Loucy (cell line): ENCODE results near the gene PRR12.

ENCODE experiments used
- H2AFZ ChIP-seq: fragments of 200-600 bp; sonication (generic); 2 replicates; pipeline ENCODE4 v1.6.0; 2016; ENCODE audit warnings: antibody characterized with exemption, mild to moderate bottlenecking, low read length, moderate library complexity
- H3F3A ChIP-seq: fragments of 200-600 bp; 2 replicates; pipeline ENCODE4 v1.6.0; 2016; ENCODE audit warnings: antibody characterized with exemption, low read depth, mild to moderate bottlenecking
- H3K27me3 ChIP-seq: fragments of 200-600 bp; sonication (generic); 2 replicates; pipeline ENCODE4 v1.6.1; 2014; ENCODE audit warnings: low read length, mild to moderate bottlenecking; ENCODE audit not compliant: insufficient read depth, poor library complexity, severe bottlenecking
- H3K36me3 ChIP-seq: fragments of 200-600 bp; sonication (generic); 2 replicates; pipeline ENCODE4 v1.6.1; 2016; ENCODE audit warnings: low read length; ENCODE audit not compliant: insufficient read depth
- H3K4me1 ChIP-seq: fragments of 200-600 bp; sonication (generic); 2 replicates; pipeline ENCODE4 v1.5.1; 2014; ENCODE audit warnings: low read length, mild to moderate bottlenecking; ENCODE audit not compliant: insufficient read depth, poor library complexity, severe bottlenecking
- H3K4me2 ChIP-seq: fragments of 200-600 bp; sonication (generic); 2 replicates; pipeline ENCODE4 v1.6.0; 2014; ENCODE audit warnings: antibody characterized with exemption, low read length, low read depth, mild to moderate bottlenecking; ENCODE audit not compliant: poor library complexity, severe bottlenecking
- H3K4me3 ChIP-seq: fragments of 200-600 bp; sonication (generic); 2 replicates; pipeline ENCODE4 v1.5.1; 2014; ENCODE audit warnings: low read length, mild to moderate bottlenecking, mixed read lengths; ENCODE audit not compliant: poor library complexity, severe bottlenecking
- H3K79me2 ChIP-seq: fragments of 200-600 bp; sonication (generic); 2 replicates; pipeline ENCODE4 v1.6.1; 2014; ENCODE audit warnings: low read length; ENCODE audit not compliant: insufficient read depth
- H3K9ac ChIP-seq: fragments of 200-600 bp; sonication (generic); 2 replicates; pipeline ENCODE4 v1.6.0; 2014; ENCODE audit warnings: mild to moderate bottlenecking, low read depth, low read length, moderate library complexity; ENCODE audit not compliant: poor library complexity, severe bottlenecking
- H3K9me2 ChIP-seq: fragments of 200-600 bp; sonication (generic); replicated peaks from 2 replicates; pipeline ENCODE4 v1.6.1; 2016; ENCODE audit warnings: low read depth, low read length, mixed read lengths
- H3K9me3 ChIP-seq: fragments of 200-600 bp; sonication (generic); 2 replicates; pipeline ENCODE4 v1.6.1; 2014; ENCODE audit warnings: mild to moderate bottlenecking, antibody characterized with exemption, low read length, low read depth; ENCODE audit not compliant: insufficient read depth
- H4K20me1 ChIP-seq: fragments of 200-600 bp; sonication (generic); 2 replicates; pipeline ENCODE4 v1.6.0; 2014; ENCODE audit warnings: antibody characterized with exemption, low read length, mild to moderate bottlenecking; ENCODE audit not compliant: insufficient read depth, poor library complexity, severe bottlenecking
- EZH2phosphoT487 ChIP-seq: fragments of 200-600 bp; IDR thresholded peaks from 2 replicates; pipeline ENCODE4 v1.6.1; 2018; ENCODE audit warnings: antibody characterized with exemption, mild to moderate bottlenecking, moderate library complexity, borderline replicate concordance
- TF ChIP-seq, protein P1 (sequence below): fragments of 200-600 bp; sonication (generic); conservative IDR thresholded peaks from 2 replicates; pipeline ENCODE4 v1.5.1; 2014; ENCODE audit warnings: mild to moderate bottlenecking, antibody characterized with exemption, low read length

PRR12 gene

DNA sequence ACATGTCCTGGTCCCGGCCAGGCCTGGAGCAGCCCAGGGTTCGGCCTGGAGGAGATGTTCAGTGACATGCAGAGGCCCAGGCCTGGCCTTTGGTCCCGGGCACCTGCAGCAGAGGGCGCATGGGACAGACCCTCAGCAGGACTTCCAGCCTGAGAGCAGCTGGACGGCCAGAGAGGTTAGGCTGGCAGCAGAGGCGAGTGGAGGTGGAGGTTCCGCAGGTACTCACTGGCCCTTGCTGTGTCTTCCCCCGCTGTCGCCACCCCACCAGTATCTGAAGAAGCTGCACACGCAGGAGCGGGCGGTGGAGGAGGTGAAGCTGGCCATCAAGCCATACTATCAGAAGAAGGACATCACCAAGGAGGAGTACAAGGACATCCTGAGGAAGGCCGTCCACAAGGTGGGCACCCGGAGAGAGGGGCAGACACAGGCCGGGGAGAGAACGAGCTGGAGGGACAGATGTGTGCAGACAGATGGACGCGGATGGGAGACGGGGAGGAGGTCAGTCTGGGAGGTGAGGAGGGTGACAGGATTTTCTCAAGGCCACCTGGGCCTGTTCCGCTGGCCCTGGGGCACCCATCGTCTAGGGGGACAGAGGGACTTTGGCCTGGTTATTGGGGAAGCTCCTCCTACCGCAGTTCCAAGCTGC, 66.6 kb downstream of the PRR12 start:
- no peak overlapping the region for H3K4me3 ChIP-seq
- H3F3A ChIP-seq: no peaks in the 10 kb centered on the region
- no peak overlapping the region for H2AFZ ChIP-seq
- no peaks in the 10 kb centered on the region for H3K9me2 ChIP-seq
- H3K36me3 ChIP-seq: peaks cover 67% of the 10 kb centered on the region; the same call in 1 of the 2 replicates
- no peaks in the 10 kb centered on the region for H3K4me1 ChIP-seq
- H3K4me2 ChIP-seq: no peak overlapping the region
- H3K9me3 ChIP-seq: no peaks in the 10 kb centered on the region
- no peaks in the 10 kb centered on the region for H4K20me1 ChIP-seq
- H3K79me2 ChIP-seq: peaks cover under 1% of the 10 kb centered on the region; the same call in 1 of the 2 replicates
- no peaks in the 10 kb centered on the region for H3K27me3 ChIP-seq
- TF ChIP-seq, protein P1, sequence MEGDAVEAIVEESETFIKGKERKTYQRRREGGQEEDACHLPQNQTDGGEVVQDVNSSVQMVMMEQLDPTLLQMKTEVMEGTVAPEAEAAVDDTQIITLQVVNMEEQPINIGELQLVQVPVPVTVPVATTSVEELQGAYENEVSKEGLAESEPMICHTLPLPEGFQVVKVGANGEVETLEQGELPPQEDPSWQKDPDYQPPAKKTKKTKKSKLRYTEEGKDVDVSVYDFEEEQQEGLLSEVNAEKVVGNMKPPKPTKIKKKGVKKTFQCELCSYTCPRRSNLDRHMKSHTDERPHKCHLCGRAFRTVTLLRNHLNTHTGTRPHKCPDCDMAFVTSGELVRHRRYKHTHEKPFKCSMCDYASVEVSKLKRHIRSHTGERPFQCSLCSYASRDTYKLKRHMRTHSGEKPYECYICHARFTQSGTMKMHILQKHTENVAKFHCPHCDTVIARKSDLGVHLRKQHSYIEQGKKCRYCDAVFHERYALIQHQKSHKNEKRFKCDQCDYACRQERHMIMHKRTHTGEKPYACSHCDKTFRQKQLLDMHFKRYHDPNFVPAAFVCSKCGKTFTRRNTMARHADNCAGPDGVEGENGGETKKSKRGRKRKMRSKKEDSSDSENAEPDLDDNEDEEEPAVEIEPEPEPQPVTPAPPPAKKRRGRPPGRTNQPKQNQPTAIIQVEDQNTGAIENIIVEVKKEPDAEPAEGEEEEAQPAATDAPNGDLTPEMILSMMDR: no peak
- TF ChIP-seq EZH2phosphoT487: no peak
- H3K9ac ChIP-seq: no peak overlapping the region

DNA sequence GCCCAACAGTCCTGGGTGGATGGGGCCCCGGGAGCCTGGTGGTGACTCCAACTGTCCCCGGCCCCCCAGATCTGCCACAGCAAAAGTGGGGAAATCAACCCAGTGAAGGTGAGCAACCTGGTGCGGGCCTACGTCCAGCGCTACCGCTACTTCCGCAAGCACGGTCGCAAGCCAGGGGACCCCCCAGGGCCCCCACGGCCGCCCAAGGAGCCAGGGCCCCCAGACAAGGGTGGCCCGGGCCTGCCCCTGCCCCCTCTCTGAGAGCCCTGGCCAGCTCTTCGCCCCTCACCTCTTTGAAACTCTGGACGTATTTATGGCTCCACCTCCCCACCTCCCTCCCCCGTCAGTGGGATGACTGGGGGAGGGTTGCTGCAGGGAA, 67.1 kb downstream of the PRR12 start:
- TF ChIP-seq EZH2phosphoT487: no peak
- TF ChIP-seq, protein P1: no peak
- no peak overlapping the region for H2AFZ ChIP-seq
- no peak overlapping the region for H3K4me3 ChIP-seq
- H3K9me3 ChIP-seq: no peaks in the 10 kb centered on the region
- no peak overlapping the region for H3K9ac ChIP-seq
- H3K9me2 ChIP-seq: no peaks in the 10 kb centered on the region
- H4K20me1 ChIP-seq: peaks cover under 1% of the 10 kb centered on the region
- H3K4me2 ChIP-seq: no peak overlapping the region
- H3K79me2 ChIP-seq: peaks cover 6% of the 10 kb centered on the region; the same call in 1 of the 2 replicates
- no peaks in the 10 kb centered on the region for H3K4me1 ChIP-seq
- H3F3A ChIP-seq: no peaks in the 10 kb centered on the region
- peaks cover 67% of the 10 kb centered on the region; the same call in 1 of the 2 replicates for H3K36me3 ChIP-seq
- H3K27me3 ChIP-seq: no peaks in the 10 kb centered on the region

DNA sequence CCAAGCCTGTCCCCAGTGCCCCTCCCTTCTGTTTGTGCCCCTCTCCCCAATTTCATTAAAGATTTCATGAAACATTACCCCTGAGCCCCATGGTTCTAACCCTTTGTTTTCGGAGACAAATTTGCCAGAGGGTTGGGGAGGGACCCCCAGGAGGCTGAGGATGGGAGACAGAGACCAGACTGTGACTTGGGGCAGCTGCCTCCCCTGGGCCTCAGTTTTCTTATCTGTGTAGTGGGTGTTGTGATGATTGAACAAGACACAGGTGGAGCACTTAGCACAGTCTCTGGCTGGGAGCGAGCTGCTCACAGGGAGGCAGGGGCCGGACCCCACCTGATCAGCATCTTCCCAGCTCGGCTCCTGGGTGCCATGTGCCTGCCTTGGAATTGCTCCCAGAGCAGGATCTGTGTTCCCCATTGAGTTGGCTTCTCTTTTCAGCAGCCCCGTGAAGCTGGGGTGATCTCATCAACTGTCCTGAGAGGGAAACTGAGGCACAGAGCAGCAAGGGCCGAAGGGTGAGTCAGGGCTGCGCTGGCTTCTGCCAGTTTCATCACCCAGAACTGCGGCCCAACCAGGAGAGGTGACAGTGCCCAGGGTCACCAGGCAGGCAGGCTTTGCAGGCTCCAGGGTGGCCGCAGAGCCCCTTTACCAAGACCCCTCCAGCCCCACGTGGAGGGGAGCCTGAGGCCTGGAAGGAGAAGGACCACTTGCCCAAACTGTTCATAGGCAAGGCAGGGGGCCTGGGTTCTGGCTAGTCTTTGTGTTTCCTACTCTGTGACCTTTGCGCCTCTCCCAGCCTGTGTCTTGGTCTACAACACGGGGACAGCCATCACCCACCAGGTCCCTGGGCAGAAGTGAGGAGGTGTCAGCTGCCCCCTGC, 67.8 kb downstream of the PRR12 start:
- Histone ChIP-seq H4K20me1 (peaks cover 5% of the 10 kb centered on the region), H3K36me3 (peaks cover 60% of the 10 kb centered on the region; the same call in 1 of the 2 replicates)

More for the DNA sequence above, 67.8 kb downstream of the PRR12 start:
- no peak for TF ChIP-seq EZH2phosphoT487
- TF ChIP-seq, protein P1: no peak
- Histone ChIP-seq H3K9me3 (no peaks in the 10 kb centered on the region), H3K27me3 (no peaks in the 10 kb centered on the region), H3K9me2 (no peaks in the 10 kb centered on the region), H3K4me2 (no peak overlapping the region), H3K9ac (no peak overlapping the region), H3K79me2 (peaks cover 13% of the 10 kb centered on the region; the same call in 1 of the 2 replicates), H2AFZ (no peak overlapping the region), H3F3A (no peaks in the 10 kb centered on the region), H3K4me1 (peaks cover under 1% of the 10 kb centered on the region), H3K4me3 (no peak overlapping the region)
